ENCODE data around the gene CIAO2B. TPM values are rescaled to one million over a fixed set of nuclear protein-coding genes. Genes with fewer than 3 reads are reported as not detected.
"Not testable (repeated sequence)": the region's sequence is repeated elsewhere in the genome, so short reads cannot be mapped to it uniquely, and the experiment has no call there.

The CIAO2B gene
- total RNA-seq, 2 donors from 2014 or later: 153 to 167 TPM

DNA sequence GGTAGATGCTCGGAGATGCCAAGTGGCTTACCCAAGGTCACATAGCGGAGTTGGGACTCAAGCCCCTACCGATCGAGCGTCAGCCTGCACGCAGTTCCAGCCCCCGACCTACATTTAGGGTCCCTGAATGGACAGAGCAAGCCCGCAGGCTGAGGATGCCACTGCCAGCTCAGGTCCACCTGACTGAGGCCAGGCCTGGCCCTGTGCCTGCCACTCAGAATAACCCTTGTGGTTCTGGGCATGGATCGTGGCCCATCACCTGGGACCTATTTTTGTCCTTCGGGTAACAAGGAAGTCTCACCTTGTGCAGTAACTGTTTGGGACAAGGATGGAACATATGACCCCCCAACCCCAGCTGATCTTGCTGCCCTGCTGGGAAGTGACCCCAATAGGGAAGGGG lies 32.6 kb downstream of the CIAO2B start:
- Mint-ChIP-seq H3K4me1 (peaks cover 9% of the 10 kb centered on the region), H3K36me3 (ENCODE audit: low read depth) (no peaks in the 10 kb centered on the region), H3K9me3 (no peaks in the 10 kb centered on the region), H3K4me3 (no peak overlapping the region), H3K27ac (peak overlapping the region; percentile 72), H3K27me3 (no peaks in the 10 kb centered on the region)
- no peak for ATAC-seq (replicated peaks)

GRCh38 chr16:66900721-66901441 lies 33.3 kb downstream of the CIAO2B start:
- ATAC-seq (replicated peaks): no peak
- Mint-ChIP-seq H3K27ac (no peak overlapping the region), H3K4me1 (peaks cover 1% of the 10 kb centered on the region), H3K9me3 (no peaks in the 10 kb centered on the region), H3K4me3 (no peak overlapping the region), H3K27me3 (no peaks in the 10 kb centered on the region), H3K36me3 (ENCODE audit: low read depth) (no peaks in the 10 kb centered on the region)

GRCh38 chr16:66899945-66900710 lies 34.1 kb downstream of the CIAO2B start:
- no peaks in the 10 kb centered on the region for H3K4me1 Mint-ChIP-seq
- no peaks in the 10 kb centered on the region for H3K9me3 Mint-ChIP-seq
- no peak for ATAC-seq (replicated peaks)

DNA sequence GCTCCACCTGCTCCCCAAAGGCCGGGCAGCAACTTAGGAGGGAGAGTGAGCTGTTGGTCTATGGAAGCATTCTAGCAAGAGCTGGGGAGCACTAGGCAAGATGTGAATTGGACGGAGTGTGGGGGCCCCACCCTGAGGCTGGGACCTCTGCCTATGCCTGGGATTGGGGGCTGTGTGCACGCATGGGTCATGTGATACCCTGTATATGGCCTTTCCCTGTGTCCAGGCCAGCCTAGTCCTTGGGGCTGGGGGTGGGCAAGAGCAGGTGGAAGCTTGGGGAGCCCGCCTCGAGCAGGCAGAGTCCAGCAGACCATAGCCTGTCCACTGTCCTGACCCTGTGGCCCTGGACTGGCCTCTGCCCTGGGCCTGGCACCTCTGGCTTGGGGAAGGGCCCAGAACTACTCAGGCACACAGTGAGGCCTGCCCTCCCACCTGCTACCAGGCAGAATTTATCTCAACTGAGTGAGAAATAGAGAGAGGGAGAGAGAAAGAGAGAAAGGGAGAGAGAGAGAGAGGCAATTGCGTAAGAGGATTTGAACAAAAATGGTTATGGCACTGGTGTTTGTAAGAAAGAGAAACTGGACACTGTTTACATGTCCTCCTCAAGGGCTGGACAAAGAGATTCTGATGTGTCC lies 34.8 kb downstream of the CIAO2B start:
- no peaks in the 10 kb centered on the region for H3K36me3 Mint-ChIP-seq (ENCODE audit: low read depth)
- no peaks in the 10 kb centered on the region for H3K27me3 Mint-ChIP-seq
- peak overlapping the region; percentile 11 for H3K27ac Mint-ChIP-seq
- H3K4me1 Mint-ChIP-seq: no peaks in the 10 kb centered on the region
- H3K9me3 Mint-ChIP-seq: no peaks in the 10 kb centered on the region
- ATAC-seq (replicated peaks): no peak
- no peak overlapping the region for H3K4me3 Mint-ChIP-seq

More at GRCh38 chr16:66899945-66900710, 34.1 kb downstream of the CIAO2B start:
- Mint-ChIP-seq H3K36me3 (ENCODE audit: low read depth) (no peaks in the 10 kb centered on the region), H3K27me3 (no peaks in the 10 kb centered on the region), H3K4me3 (no peak overlapping the region), H3K27ac (no peak overlapping the region)

DNA sequence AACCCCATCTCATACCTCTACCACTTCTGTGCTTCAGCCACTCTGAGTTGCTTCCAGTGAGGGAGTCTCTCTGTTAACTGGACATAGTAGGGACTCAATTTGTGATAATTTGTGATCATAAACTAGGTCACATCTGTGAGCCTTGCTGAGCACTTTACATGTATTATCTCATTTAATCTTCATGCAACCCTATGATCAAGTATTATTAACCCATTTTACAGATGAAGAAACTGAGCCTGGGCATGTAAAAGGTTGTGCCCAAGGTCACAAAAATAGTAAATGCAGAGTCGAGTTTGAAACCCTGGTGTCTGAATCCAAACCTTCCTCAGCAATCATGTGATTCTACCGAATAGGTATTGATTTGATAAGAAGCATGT lies 35.3 kb downstream of the CIAO2B start:
- no peaks in the 10 kb centered on the region for H3K36me3 Mint-ChIP-seq (ENCODE audit: low read depth)
- no peak overlapping the region for H3K4me3 Mint-ChIP-seq
- H3K27ac Mint-ChIP-seq: peak overlapping the region; percentile 11
- H3K4me1 Mint-ChIP-seq: no peaks in the 10 kb centered on the region
- no peaks in the 10 kb centered on the region for H3K27me3 Mint-ChIP-seq
- no peak for ATAC-seq (replicated peaks)
- no peaks in the 10 kb centered on the region for H3K9me3 Mint-ChIP-seq

- no peaks in the 10 kb centered on the region for H3K27me3 Mint-ChIP-seq
- ATAC-seq (replicated peaks): no peak
- no peaks in the 10 kb centered on the region for H3K4me1 Mint-ChIP-seq
- no peaks in the 10 kb centered on the region for H3K9me3 Mint-ChIP-seq
- H3K27ac Mint-ChIP-seq: no peak overlapping the region
- H3K4me3 Mint-ChIP-seq: no peak overlapping the region
- peaks cover under 1% of the 10 kb centered on the region for H3K36me3 Mint-ChIP-seq (ENCODE audit: low read depth)
Observed at GRCh38 chr16:66898207-66898606, 36.0 kb downstream of the CIAO2B start.

- H3K27ac Mint-ChIP-seq: peak overlapping the region; percentile 51
- not testable (repeated sequence) for H3K9me3 Mint-ChIP-seq; H3K4me3 Mint-ChIP-seq; H3K4me1 Mint-ChIP-seq; H3K27me3 Mint-ChIP-seq; ATAC-seq (replicated peaks); H3K36me3 Mint-ChIP-seq (ENCODE audit: low read depth)
Observed at GRCh38 chr16:66896682-66897081, 37.5 kb downstream of the CIAO2B start.

- Mint-ChIP-seq H3K27ac (peak overlapping the region; percentile 51), H3K9me3 (no peaks in the 10 kb centered on the region), H3K27me3 (no peaks in the 10 kb centered on the region), H3K4me3 (no peak overlapping the region), H3K36me3 (ENCODE audit: low read depth) (peaks cover 16% of the 10 kb centered on the region), H3K4me1 (peaks cover 4% of the 10 kb centered on the region)
- no peak for ATAC-seq (replicated peaks)
Observed at GRCh38 chr16:66895999-66896398, 38.2 kb downstream of the CIAO2B start.

DNA sequence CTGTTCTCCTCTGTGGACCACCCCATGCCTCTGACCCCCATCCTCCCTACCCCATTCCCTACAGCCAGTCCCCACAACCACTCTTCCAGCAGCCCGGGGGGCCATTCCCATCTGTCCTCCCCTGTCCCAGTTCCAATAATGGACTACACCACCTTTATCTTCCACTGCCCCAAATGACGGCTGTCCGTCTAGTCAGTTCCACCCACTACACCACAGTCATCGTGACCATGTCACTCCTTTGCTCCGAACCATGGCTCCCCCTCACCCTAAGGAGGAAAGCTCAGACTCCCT lies 38.6 kb downstream of the CIAO2B start:
- no peaks in the 10 kb centered on the region for H3K27me3 Mint-ChIP-seq
- peaks cover 4% of the 10 kb centered on the region for H3K4me1 Mint-ChIP-seq
- ATAC-seq (replicated peaks): no peak
- no peak overlapping the region for H3K4me3 Mint-ChIP-seq
- H3K27ac Mint-ChIP-seq: no peak overlapping the region
- no peaks in the 10 kb centered on the region for H3K9me3 Mint-ChIP-seq
- H3K36me3 Mint-ChIP-seq (ENCODE audit: low read depth): peaks cover 20% of the 10 kb centered on the region

- no peak overlapping the region for H3K4me3 Mint-ChIP-seq
- ATAC-seq (replicated peaks): peak; percentile 94
- H3K27ac Mint-ChIP-seq: no peak overlapping the region
- H3K4me1 Mint-ChIP-seq: peaks cover 4% of the 10 kb centered on the region
- peaks cover 23% of the 10 kb centered on the region for H3K36me3 Mint-ChIP-seq (ENCODE audit: low read depth)
- H3K9me3 Mint-ChIP-seq: no peaks in the 10 kb centered on the region
- H3K27me3 Mint-ChIP-seq: no peaks in the 10 kb centered on the region
Observed at GRCh38 chr16:66894948-66895688, 39.1 kb downstream of the CIAO2B start.

GRCh38 chr16:66894055-66894454 lies 40.1 kb downstream of the CIAO2B start:
- Mint-ChIP-seq H3K36me3 (ENCODE audit: low read depth) (peaks cover 34% of the 10 kb centered on the region), H3K4me3 (no peak overlapping the region), H3K27ac (no peak overlapping the region), H3K27me3 (no peaks in the 10 kb centered on the region), H3K9me3 (no peaks in the 10 kb centered on the region), H3K4me1 (peaks cover 4% of the 10 kb centered on the region)
- ATAC-seq (replicated peaks): no peak

- H3K27ac Mint-ChIP-seq: no peak overlapping the region
- H3K4me1 Mint-ChIP-seq: peaks cover 15% of the 10 kb centered on the region
- H3K27me3 Mint-ChIP-seq: no peaks in the 10 kb centered on the region
- ATAC-seq (replicated peaks): no peak
- peaks cover 56% of the 10 kb centered on the region for H3K36me3 Mint-ChIP-seq (ENCODE audit: low read depth)
- no peaks in the 10 kb centered on the region for H3K9me3 Mint-ChIP-seq
- no peak overlapping the region for H3K4me3 Mint-ChIP-seq
Observed at GRCh38 chr16:66891797-66892196, 42.4 kb downstream of the CIAO2B start.

DNA sequence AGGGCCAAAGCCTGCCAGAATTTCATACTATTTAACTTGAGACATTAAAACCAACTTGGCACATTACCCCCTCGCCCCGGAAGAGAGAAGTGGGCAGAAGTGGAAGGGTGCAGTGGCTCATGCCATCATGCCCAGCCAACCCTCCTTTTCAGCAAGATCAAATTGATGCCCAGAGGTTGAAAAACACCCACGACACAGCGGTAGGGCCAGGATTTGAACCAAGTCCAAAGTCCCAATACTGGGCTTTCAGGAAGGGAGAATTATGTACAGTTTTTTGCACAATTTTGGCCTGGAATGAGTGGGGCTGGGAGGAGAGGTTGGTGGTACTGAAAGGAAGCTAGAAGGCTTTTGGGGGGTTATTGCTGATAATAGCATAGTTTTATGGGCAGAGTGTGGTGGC lies 42.8 kb downstream of the CIAO2B start:
- ATAC-seq (replicated peaks): no peak
- peak overlapping the region; percentile 43 for H3K27ac Mint-ChIP-seq
- peaks cover 15% of the 10 kb centered on the region for H3K4me1 Mint-ChIP-seq
- H3K36me3 Mint-ChIP-seq (ENCODE audit: low read depth): peaks cover 61% of the 10 kb centered on the region
- H3K27me3 Mint-ChIP-seq: no peaks in the 10 kb centered on the region
- H3K9me3 Mint-ChIP-seq: no peaks in the 10 kb centered on the region
- H3K4me3 Mint-ChIP-seq: no peak overlapping the region

GRCh38 chr16:66890799-66891198 lies 43.4 kb downstream of the CIAO2B start:
- H3K4me3 Mint-ChIP-seq: no peak overlapping the region
- peaks cover 17% of the 10 kb centered on the region for H3K4me1 Mint-ChIP-seq
- H3K9me3 Mint-ChIP-seq: no peaks in the 10 kb centered on the region
- H3K27ac Mint-ChIP-seq: peak overlapping the region; percentile 43
- no peak for ATAC-seq (replicated peaks)
- H3K36me3 Mint-ChIP-seq (ENCODE audit: low read depth): peaks cover 66% of the 10 kb centered on the region
- no peaks in the 10 kb centered on the region for H3K27me3 Mint-ChIP-seq
